ENCODE results near the gene USP40. TPM values are rescaled to one million over a fixed set of nuclear protein-coding genes. Genes with fewer than 3 reads are reported as not detected.

The USP40 gene
- total and polyA plus RNA-seq, 4 experiments from 2014 or later, result 4.4 to 21.6 (median 11.7) TPM

- no peaks in the 10 kb centered on the region for H3K27me3 Mint-ChIP-seq
- CTCF ChIA-PET (ENCODE audit: partially characterized antibody), result interaction anchor here (0.6 to 1.6 kb wide), 6 partner anchors 14 to 35 kb away, joined by 3 to 9 read pairs (median 4); no protein-coding TSS in a partner anchor
- Histone ChIP-seq H3K9me3 (ENCODE audit: control insufficient read depth in 1 of 2, low read length in 2 of 2) (no peaks in the 10 kb centered on the region), H3K27ac (ENCODE audit: low read depth, low read length) (no peak overlapping the region), H3K4me3 (ENCODE audit: low read length in 2 of 2) (no peak overlapping the region), H3K27me3 (ENCODE audit: insufficient read depth, low read length) (no peaks in the 10 kb centered on the region), H3K4me1 (ENCODE audit: insufficient read depth, low read length) (no peaks in the 10 kb centered on the region), H3K36me3 (ENCODE audit: insufficient read depth, low read length) (peaks cover 57% of the 10 kb centered on the region)
- peaks cover 54 to 67% of the 10 kb centered on the region in 2 donors for H3K36me3 Mint-ChIP-seq
- peak overlapping the region in 3 of 7 donors; percentile 22 to 61 (median 23) for H3K27ac Mint-ChIP-seq
- DNase-seq, result no peak
- peaks cover 5 to 19% (median 18%) of the 10 kb centered on the region in 4 donors for H3K4me1 Mint-ChIP-seq
- H3K9me3 Mint-ChIP-seq, result peaks cover 0 to 4% (median 0%) of the 10 kb centered on the region in 8 donors
- H3K4me3 Mint-ChIP-seq, result no peak overlapping the region
- intact Hi-C loops (cut with micrococcal nuclease), result no loop called here
- POLR2A ChIA-PET (ENCODE audit: partially characterized antibody), result interaction anchor here (1.2 to 4.4 kb wide), 2 partner anchors 17 to 30 kb away, joined by 4 to 20 read pairs; no protein-coding TSS in a partner anchor
Observed at GRCh38 chr2:233436191-233436581, 130.4 kb downstream of the USP40 start.

GRCh38 chr2:233435436-233436190 lies 131.0 kb downstream of the USP40 start:
- H3K4me1 ChIP-seq (ENCODE audit: insufficient read depth, low read length), result peaks cover 4% of the 10 kb centered on the region
- no peak for DNase-seq
- H3K4me1 Mint-ChIP-seq, result peaks cover 7 to 20% (median 19%) of the 10 kb centered on the region in 4 donors
- H3K36me3 ChIP-seq (ENCODE audit: insufficient read depth, low read length), result peaks cover 57% of the 10 kb centered on the region
- intact Hi-C loops (cut with micrococcal nuclease), result no loop called here
- H3K4me3 ChIP-seq (ENCODE audit: low read length in 2 of 2), result no peak overlapping the region
- peaks cover 0 to 4% (median 0%) of the 10 kb centered on the region in 8 donors for H3K9me3 Mint-ChIP-seq
- H3K27me3 Mint-ChIP-seq, result no peaks in the 10 kb centered on the region
- H3K4me3 Mint-ChIP-seq, result no peak overlapping the region
- peak overlapping the region in 2 of 7 donors; percentile 6 to 23 for H3K27ac Mint-ChIP-seq
- peaks cover 51 to 64% of the 10 kb centered on the region in 2 donors for H3K36me3 Mint-ChIP-seq
- POLR2A ChIA-PET (ENCODE audit: partially characterized antibody), result interaction anchor here (1.2 to 4.4 kb wide), 2 partner anchors 17 to 30 kb away, joined by 4 to 20 read pairs; no protein-coding TSS in a partner anchor
- CTCF ChIA-PET (ENCODE audit: partially characterized antibody), result interaction anchor here (0.6 to 5.3 kb wide), 7 partner anchors 8 to 35 kb away, joined by 3 to 39 read pairs (median 4); no protein-coding TSS in a partner anchor
- no peaks in the 10 kb centered on the region for H3K27me3 ChIP-seq (ENCODE audit: insufficient read depth, low read length)
- no peaks in the 10 kb centered on the region for H3K9me3 ChIP-seq (ENCODE audit: control insufficient read depth in 1 of 2, low read length in 2 of 2)
- no peak overlapping the region for H3K27ac ChIP-seq (ENCODE audit: low read depth, low read length)

GRCh38 chr2:233434666-233435330 lies 131.8 kb downstream of the USP40 start:
- peaks cover 53 to 59% of the 10 kb centered on the region in 2 donors for H3K36me3 Mint-ChIP-seq
- peak overlapping the region in 5 of 7 donors; percentile 5 to 82 (median 41) for H3K27ac Mint-ChIP-seq

GRCh38 chr2:233433794-233434193 lies 132.8 kb downstream of the USP40 start:
- Histone ChIP-seq H3K9me3 (ENCODE audit: control insufficient read depth in 1 of 2, low read length in 2 of 2) (no peaks in the 10 kb centered on the region), H3K4me1 (ENCODE audit: insufficient read depth, low read length) (peaks cover 22% of the 10 kb centered on the region), H3K4me3 (ENCODE audit: low read length in 2 of 2) (no peak overlapping the region), H3K36me3 (ENCODE audit: insufficient read depth, low read length) (peaks cover 42% of the 10 kb centered on the region), H3K27me3 (ENCODE audit: insufficient read depth, low read length) (no peaks in the 10 kb centered on the region), H3K27ac (ENCODE audit: low read depth, low read length) (no peak overlapping the region)
- Mint-ChIP-seq H3K36me3 (peaks cover 49 to 52% of the 10 kb centered on the region in 2 donors), H3K9me3 (peaks cover 0 to 2% (median 0%) of the 10 kb centered on the region in 8 donors), H3K27ac (peak overlapping the region in 2 of 7 donors; percentile 6), H3K27me3 (no peaks in the 10 kb centered on the region), H3K4me1 (peaks cover 23 to 36% (median 32%) of the 10 kb centered on the region in 4 donors), H3K4me3 (no peak overlapping the region)
- DNase-seq, result no peak
- ChIA-PET POLR2A (ENCODE audit: partially characterized antibody) (no interaction called here), CTCF (ENCODE audit: partially characterized antibody) (interaction anchor here (1.1 to 5.3 kb wide), 3 partner anchors 10 to 29 kb away, joined by 3 to 39 read pairs (median 20); no protein-coding TSS in a partner anchor)
- intact Hi-C loops (cut with micrococcal nuclease), result no loop called here

More at GRCh38 chr2:233434666-233435330, 131.8 kb downstream of the USP40 start:
- Histone ChIP-seq H3K27me3 (ENCODE audit: insufficient read depth, low read length) (no peaks in the 10 kb centered on the region), H3K4me1 (ENCODE audit: insufficient read depth, low read length) (peaks cover 12% of the 10 kb centered on the region), H3K27ac (ENCODE audit: low read depth, low read length) (no peak overlapping the region), H3K4me3 (ENCODE audit: low read length in 2 of 2) (no peak overlapping the region), H3K9me3 (ENCODE audit: control insufficient read depth in 1 of 2, low read length in 2 of 2) (no peaks in the 10 kb centered on the region), H3K36me3 (ENCODE audit: insufficient read depth, low read length) (peaks cover 52% of the 10 kb centered on the region)
- H3K9me3 Mint-ChIP-seq, result peaks cover 0 to 2% (median 0%) of the 10 kb centered on the region in 8 donors
- peaks cover 13 to 28% (median 25%) of the 10 kb centered on the region in 4 donors for H3K4me1 Mint-ChIP-seq
- ChIA-PET POLR2A (ENCODE audit: partially characterized antibody) (interaction anchor here (4.4 kb wide), 1 partner anchor 16 kb away, joined by 20 read pairs; no protein-coding TSS in a partner anchor), CTCF (ENCODE audit: partially characterized antibody) (interaction anchor here (0.8 to 5.3 kb wide), 6 partner anchors 9 to 34 kb away, joined by 3 to 39 read pairs (median 4); no protein-coding TSS in a partner anchor)
- intact Hi-C loops (cut with micrococcal nuclease), result no loop called here
- no peak overlapping the region for H3K4me3 Mint-ChIP-seq
- DNase-seq, result no peak
- no peaks in the 10 kb centered on the region for H3K27me3 Mint-ChIP-seq

GRCh38 chr2:233433029-233433428 lies 133.6 kb downstream of the USP40 start:
- Histone ChIP-seq H3K27ac (ENCODE audit: low read depth, low read length) (no peak overlapping the region), H3K36me3 (ENCODE audit: insufficient read depth, low read length) (peaks cover 35% of the 10 kb centered on the region), H3K27me3 (ENCODE audit: insufficient read depth, low read length) (no peaks in the 10 kb centered on the region), H3K4me1 (ENCODE audit: insufficient read depth, low read length) (peaks cover 30% of the 10 kb centered on the region), H3K4me3 (ENCODE audit: low read length in 2 of 2) (no peak overlapping the region), H3K9me3 (ENCODE audit: control insufficient read depth in 1 of 2, low read length in 2 of 2) (no peaks in the 10 kb centered on the region)
- CTCF ChIA-PET (ENCODE audit: partially characterized antibody), result interaction anchor here (1.1 to 5.3 kb wide), 3 partner anchors 10 to 28 kb away, joined by 3 to 39 read pairs (median 20); no protein-coding TSS in a partner anchor
- Mint-ChIP-seq H3K36me3 (peaks cover 46 to 47% of the 10 kb centered on the region in 2 donors), H3K4me1 (peaks cover 30 to 44% (median 38%) of the 10 kb centered on the region in 4 donors), H3K27ac (peak overlapping the region in 3 of 7 donors; percentile 41 to 53 (median 51)), H3K9me3 (peaks cover 0 to 2% (median 0%) of the 10 kb centered on the region in 8 donors), H3K27me3 (no peaks in the 10 kb centered on the region), H3K4me3 (no peak overlapping the region)
- POLR2A ChIA-PET (ENCODE audit: partially characterized antibody), result no interaction called here
- intact Hi-C loops (cut with micrococcal nuclease), result no loop called here
- no peak for DNase-seq

- Mint-ChIP-seq H3K27ac (peak overlapping the region in 2 of 7 donors; percentile 11 to 73), H3K27me3 (no peaks in the 10 kb centered on the region), H3K4me1 (peaks cover 45 to 66% (median 58%) of the 10 kb centered on the region in 4 donors), H3K4me3 (peak overlapping the region in 2 of 8 donors; percentile 30 to 39), H3K36me3 (peaks cover 41 to 59% of the 10 kb centered on the region in 2 donors), H3K9me3 (peaks cover 0 to 7% (median under 1%) of the 10 kb centered on the region in 8 donors)
- intact Hi-C loops (cut with micrococcal nuclease), result no loop called here
- CTCF ChIA-PET (ENCODE audit: partially characterized antibody), result interaction anchor here (1.6 to 5.3 kb wide), 3 partner anchors 8 to 13 kb away, joined by 4 to 39 read pairs (median 7); no protein-coding TSS in a partner anchor
- H3K27me3 ChIP-seq (ENCODE audit: insufficient read depth, low read length), result no peaks in the 10 kb centered on the region
- H3K9me3 ChIP-seq (ENCODE audit: control insufficient read depth in 1 of 2, low read length in 2 of 2), result no peaks in the 10 kb centered on the region
- no peak overlapping the region for H3K4me3 ChIP-seq (ENCODE audit: low read length in 2 of 2)
- H3K4me1 ChIP-seq (ENCODE audit: insufficient read depth, low read length), result peaks cover 52% of the 10 kb centered on the region
- peaks cover 12% of the 10 kb centered on the region for H3K36me3 ChIP-seq (ENCODE audit: insufficient read depth, low read length)
- no peak overlapping the region for H3K27ac ChIP-seq (ENCODE audit: low read depth, low read length)
- POLR2A ChIA-PET (ENCODE audit: partially characterized antibody), result interaction anchor here (1.5 to 2.8 kb wide), 3 partner anchors 9 to 20 kb away, joined by 4 to 9 read pairs (median 9); no protein-coding TSS in a partner anchor
- no peak for DNase-seq
Observed at GRCh38 chr2:233430651-233431050, 135.9 kb downstream of the USP40 start.
